Caki2 (cell line): Measurements from ENCODE around the gene LGR5. TPM values are rescaled to one million over a fixed set of nuclear protein-coding genes. Genes with fewer than 3 reads are reported as not detected.
"Not testable (repeated sequence)": the region's sequence is repeated elsewhere in the genome, so short reads cannot be mapped to it uniquely, and the experiment has no call there.

Experiments
- DNase-seq: peaks from one replicate; pipeline ENCODE4 v3.0.0-alpha.2; 2015; ENCODE audit warnings: low read depth
- in situ Hi-C: cut with HindIII; loops from 2 replicates; pipeline ENCODE4 v1.10.0; 2016; ENCODE audit warnings: low sequenced_read_pairs, low pct_unique_long_range_greater_than_20kb, mixed read lengths
- total RNA-seq: library from RNA; depleted of rRNA; stranded (reverse); fragments of >200 nt; shearing (Covaris generic); gene quantifications from 2 replicates; pipeline ENCODE4 v1.2.3, GENCODE V29; 2014; ENCODE audit warnings: low replicate concordance

The LGR5 gene
- total RNA-seq, 1 experiment from 2014 or later, result not detected

- in situ Hi-C loops, result no loop called here
- no peak for DNase-seq
These were observed 21.4 kb downstream of the LGR5 start for GRCh38 chr12:71460850-71461609.

GRCh38 chr12:71461787-71462328 is 22.3 kb downstream of the LGR5 start:
- no peak for DNase-seq
- in situ Hi-C loops, result no loop called here

- in situ Hi-C loops, result no loop called here
- no peak for DNase-seq
These were observed 26.2 kb downstream of the LGR5 start for GRCh38 chr12:71465796-71466195.

GRCh38 chr12:71469258-71469750 is 29.7 kb downstream of the LGR5 start:
- in situ Hi-C loops, result no loop called here
- DNase-seq, result peak; percentile 19

- no peak for DNase-seq
- in situ Hi-C loops, result no loop called here
These were observed 32.9 kb downstream of the LGR5 start for GRCh38 chr12:71472441-71472911.

GRCh38 chr12:71474791-71475190 is 35.2 kb downstream of the LGR5 start:
- DNase-seq, result no peak
- in situ Hi-C loops, result no loop called here

GRCh38 chr12:71475280-71475679 is 35.7 kb downstream of the LGR5 start:
- in situ Hi-C loops, result no loop called here
- DNase-seq, result no peak

- peak; percentile 10 for DNase-seq
- in situ Hi-C loops, result no loop called here
These were observed 36.9 kb downstream of the LGR5 start for GRCh38 chr12:71476513-71476912.

GRCh38 chr12:71477609-71478008 is 38.0 kb downstream of the LGR5 start:
- DNase-seq, result peak; percentile 7
- in situ Hi-C loops, result no loop called here

GRCh38 chr12:71478270-71478669 is 38.7 kb downstream of the LGR5 start:
- in situ Hi-C loops, result no loop called here
- DNase-seq, result no peak

- DNase-seq, result no peak
- in situ Hi-C loops, result no loop called here
These were observed 44.8 kb downstream of the LGR5 start for GRCh38 chr12:71484272-71484905.

GRCh38 chr12:71490844-71491243 is 51.2 kb downstream of the LGR5 start:
- in situ Hi-C loops, DNase-seq: not testable (repeated sequence)

- in situ Hi-C loops, result no loop called here
- no peak for DNase-seq
These were observed 53.0 kb downstream of the LGR5 start for GRCh38 chr12:71492604-71493003.

GRCh38 chr12:71499834-71500233 is 60.2 kb downstream of the LGR5 start:
- in situ Hi-C loops, result no loop called here
- DNase-seq, result no peak

GRCh38 chr12:71503579-71504391 is 64.2 kb downstream of the LGR5 start:
- in situ Hi-C loops, result no loop called here
- DNase-seq, result no peak

GRCh38 chr12:71504476-71504875 is 64.9 kb downstream of the LGR5 start:
- in situ Hi-C loops, result no loop called here
- DNase-seq, result no peak

GRCh38 chr12:71509705-71510104 is 70.1 kb downstream of the LGR5 start:
- DNase-seq, result no peak
- in situ Hi-C loops, result no loop called here

GRCh38 chr12:71517145-71517846 is 77.7 kb downstream of the LGR5 start:
- in situ Hi-C loops, result no loop called here

More at GRCh38 chr12:71517145-71517846, 77.7 kb downstream of the LGR5 start:
- no peak for DNase-seq
